Loucy (cell line): ENCODE measurements around the gene RUFY1.
"Not testable (repeated sequence)": the region's sequence is repeated elsewhere in the genome, so short reads cannot be mapped to it uniquely, and the experiment has no call there.

Source experiments
- H2AFZ ChIP-seq: fragments of 200-600 bp; sonication (generic); 2 replicates; pipeline ENCODE4 v1.6.0; 2016; ENCODE audit warnings: antibody characterized with exemption, mild to moderate bottlenecking, low read length, moderate library complexity
- H3F3A ChIP-seq: fragments of 200-600 bp; 2 replicates; pipeline ENCODE4 v1.6.0; 2016; ENCODE audit warnings: antibody characterized with exemption, low read depth, mild to moderate bottlenecking
- H3K27me3 ChIP-seq: fragments of 200-600 bp; sonication (generic); 2 replicates; pipeline ENCODE4 v1.6.1; 2014; ENCODE audit warnings: low read length, mild to moderate bottlenecking; ENCODE audit not compliant: insufficient read depth, poor library complexity, severe bottlenecking
- H3K36me3 ChIP-seq: fragments of 200-600 bp; sonication (generic); 2 replicates; pipeline ENCODE4 v1.6.1; 2016; ENCODE audit warnings: low read length; ENCODE audit not compliant: insufficient read depth
- H3K4me1 ChIP-seq: fragments of 200-600 bp; sonication (generic); 2 replicates; pipeline ENCODE4 v1.5.1; 2014; ENCODE audit warnings: low read length, mild to moderate bottlenecking; ENCODE audit not compliant: insufficient read depth, poor library complexity, severe bottlenecking
- H3K4me2 ChIP-seq: fragments of 200-600 bp; sonication (generic); 2 replicates; pipeline ENCODE4 v1.6.0; 2014; ENCODE audit warnings: antibody characterized with exemption, low read length, low read depth, mild to moderate bottlenecking; ENCODE audit not compliant: poor library complexity, severe bottlenecking
- H3K4me3 ChIP-seq: fragments of 200-600 bp; sonication (generic); 2 replicates; pipeline ENCODE4 v1.5.1; 2014; ENCODE audit warnings: low read length, mild to moderate bottlenecking, mixed read lengths; ENCODE audit not compliant: poor library complexity, severe bottlenecking
- H3K79me2 ChIP-seq: fragments of 200-600 bp; sonication (generic); 2 replicates; pipeline ENCODE4 v1.6.1; 2014; ENCODE audit warnings: low read length; ENCODE audit not compliant: insufficient read depth
- H3K9ac ChIP-seq: fragments of 200-600 bp; sonication (generic); 2 replicates; pipeline ENCODE4 v1.6.0; 2014; ENCODE audit warnings: mild to moderate bottlenecking, low read depth, low read length, moderate library complexity; ENCODE audit not compliant: poor library complexity, severe bottlenecking
- H3K9me2 ChIP-seq: fragments of 200-600 bp; sonication (generic); replicated peaks from 2 replicates; pipeline ENCODE4 v1.6.1; 2016; ENCODE audit warnings: low read depth, low read length, mixed read lengths
- H3K9me3 ChIP-seq: fragments of 200-600 bp; sonication (generic); 2 replicates; pipeline ENCODE4 v1.6.1; 2014; ENCODE audit warnings: mild to moderate bottlenecking, antibody characterized with exemption, low read length, low read depth; ENCODE audit not compliant: insufficient read depth
- H4K20me1 ChIP-seq: fragments of 200-600 bp; sonication (generic); 2 replicates; pipeline ENCODE4 v1.6.0; 2014; ENCODE audit warnings: antibody characterized with exemption, low read length, mild to moderate bottlenecking; ENCODE audit not compliant: insufficient read depth, poor library complexity, severe bottlenecking

RUFY1 gene

DNA sequence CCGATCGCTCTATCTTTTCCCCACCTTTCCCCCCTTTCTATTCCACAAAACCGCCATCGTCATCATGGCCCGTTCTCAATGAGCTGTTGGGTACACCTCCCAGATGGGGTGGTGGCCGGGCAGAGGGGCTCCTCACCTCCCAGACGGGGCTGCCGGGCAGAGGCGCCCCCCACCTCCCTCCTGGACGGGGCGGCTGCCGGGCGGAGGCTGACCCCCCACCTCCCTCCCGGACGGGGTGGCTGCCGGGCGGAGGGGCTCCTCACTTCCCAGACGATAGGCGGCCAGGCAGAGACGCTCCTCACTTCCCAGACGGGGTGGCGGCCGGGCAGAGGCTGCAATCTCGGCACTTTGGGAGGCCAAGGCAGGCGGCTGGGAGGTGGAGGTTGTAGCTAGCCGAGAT, 99.9 kb downstream of the RUFY1 start:
- H3K9me2 ChIP-seq, H3F3A ChIP-seq, H3K27me3 ChIP-seq, H3K4me1 ChIP-seq, H3K4me3 ChIP-seq, H3K9me3 ChIP-seq, H3K36me3 ChIP-seq, H2AFZ ChIP-seq, H3K9ac ChIP-seq, H4K20me1 ChIP-seq, H3K79me2 ChIP-seq, H3K4me2 ChIP-seq: not testable (repeated sequence)

DNA sequence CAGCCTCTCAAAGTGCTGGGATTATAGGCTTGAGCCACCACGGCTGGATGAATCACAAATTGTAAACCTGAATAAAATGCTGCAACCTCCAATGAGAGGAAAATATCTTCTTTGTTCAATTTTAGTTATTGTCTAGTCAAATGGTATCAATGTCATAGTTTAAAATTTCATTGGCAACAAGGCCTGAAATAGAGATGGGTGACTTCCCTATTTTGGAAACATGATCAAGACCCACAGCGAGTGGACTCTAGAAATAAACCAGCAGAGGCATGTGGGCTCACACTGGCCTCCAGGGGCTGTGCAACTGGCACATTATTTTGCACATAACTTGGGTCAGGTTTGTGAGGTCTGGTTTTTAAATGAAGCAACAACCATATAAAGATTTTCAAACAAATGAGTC, 102.8 kb downstream of the RUFY1 start:
- not testable (repeated sequence) for H3K36me3 ChIP-seq, H3F3A ChIP-seq, H3K9ac ChIP-seq, H3K4me1 ChIP-seq, H2AFZ ChIP-seq, H3K4me2 ChIP-seq, H3K4me3 ChIP-seq, H4K20me1 ChIP-seq, H3K9me3 ChIP-seq, H3K9me2 ChIP-seq, H3K79me2 ChIP-seq, H3K27me3 ChIP-seq

DNA sequence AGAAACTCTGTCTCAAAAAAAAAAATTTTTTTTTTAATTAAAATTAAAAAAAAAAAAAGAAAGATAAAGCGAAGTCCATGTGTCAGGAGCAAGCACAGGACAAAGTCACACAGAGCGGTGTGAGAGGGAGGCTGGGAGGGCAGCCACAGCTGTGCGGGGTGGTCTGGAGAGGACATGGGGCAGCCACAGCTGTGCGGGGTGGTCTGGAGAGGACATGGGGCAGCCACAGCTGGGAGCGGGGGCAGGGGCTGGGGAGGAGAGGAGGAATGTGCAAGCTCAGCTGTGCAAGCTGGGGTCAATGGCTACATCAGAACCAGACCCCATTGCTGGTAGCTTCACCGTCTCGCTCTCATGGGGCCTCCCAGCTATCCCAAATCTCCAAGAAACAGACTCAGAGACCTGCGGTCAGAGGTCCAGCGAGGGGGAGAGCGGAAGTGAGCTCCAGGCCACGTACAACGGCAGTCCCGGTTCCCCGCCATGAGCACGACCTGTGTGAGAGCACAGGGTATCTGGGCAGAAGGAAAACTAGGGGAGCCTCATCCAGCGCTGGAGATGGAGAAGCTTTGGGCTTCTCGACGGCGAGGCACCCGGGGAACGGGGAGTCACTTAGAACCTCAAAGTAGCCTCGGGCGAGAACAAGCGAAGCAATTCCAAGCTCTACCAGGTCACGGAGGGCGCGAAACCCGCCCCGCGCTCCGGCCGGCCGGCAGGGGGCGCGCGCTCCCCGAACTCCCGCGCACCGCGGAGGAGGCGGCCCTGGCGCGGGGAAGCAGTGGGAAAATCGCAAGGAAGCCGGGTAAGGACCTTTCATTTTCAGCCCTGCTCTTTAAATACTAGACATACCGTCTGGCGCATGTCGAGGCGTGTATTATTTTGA, 107.2 kb downstream of the RUFY1 start:
- H3F3A ChIP-seq, H3K27me3 ChIP-seq, H2AFZ ChIP-seq, H4K20me1 ChIP-seq, H3K4me1 ChIP-seq, H3K36me3 ChIP-seq, H3K9me3 ChIP-seq, H3K4me3 ChIP-seq, H3K9ac ChIP-seq, H3K4me2 ChIP-seq, H3K79me2 ChIP-seq, H3K9me2 ChIP-seq: not testable (repeated sequence)

DNA sequence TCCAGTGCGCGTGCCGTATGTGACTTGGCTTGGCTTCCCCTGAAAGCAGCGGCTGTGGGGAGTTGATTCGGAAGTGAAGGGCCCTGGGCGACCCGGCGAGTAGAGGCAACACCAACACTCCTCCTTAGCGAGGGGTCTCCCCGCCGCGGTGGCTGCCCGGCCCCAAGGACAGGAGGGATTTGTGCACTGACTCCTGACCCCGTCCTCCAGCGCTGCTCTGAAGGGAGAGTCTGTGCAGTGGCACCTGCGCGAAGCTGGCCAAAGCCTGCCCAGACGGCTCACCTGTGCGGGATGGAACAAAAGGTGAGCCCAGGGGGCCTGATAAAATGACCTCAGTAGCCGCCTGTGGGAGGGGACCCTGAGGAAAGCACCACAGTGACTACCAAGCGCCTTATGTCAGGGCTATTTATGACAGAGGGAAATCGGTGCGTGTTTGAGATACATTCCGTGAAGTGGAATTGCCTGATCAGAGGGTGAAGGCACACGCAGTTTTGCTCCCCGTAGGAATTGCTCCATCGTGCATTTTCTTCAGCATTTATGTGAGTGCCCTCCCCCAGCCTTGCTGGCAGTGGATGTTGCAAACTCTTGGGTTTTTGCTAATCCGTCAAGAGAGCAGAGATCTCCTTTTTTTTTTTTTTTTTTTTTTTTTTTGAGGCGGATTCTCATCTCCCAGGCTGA, 108.0 kb downstream of the RUFY1 start:
- not testable (repeated sequence) for H3K36me3 ChIP-seq, H2AFZ ChIP-seq, H3K79me2 ChIP-seq, H3K4me1 ChIP-seq, H3K9me3 ChIP-seq, H3K9me2 ChIP-seq, H3K27me3 ChIP-seq, H3F3A ChIP-seq, H4K20me1 ChIP-seq
- Histone ChIP-seq H3K4me2 (peak overlapping the region; percentile 62), H3K4me3 (peak overlapping the region; percentile 71), H3K9ac (peak overlapping the region; percentile 43)
